HepG2 (cell line): ENCODE results near the gene TACC2. TPM values are rescaled to one million over a fixed set of nuclear protein-coding genes. Genes with fewer than 3 reads are reported as not detected.

Experiments
- ATAC-seq: fragments of 200-7000 bp; cut with Tn5 transposase; 3 replicates; pipeline ENCODE4 v1.9.1; 2020; ENCODE audit warnings: mild to moderate bottlenecking, moderate library complexity
- BruUV-seq: library from RNA; stranded (reverse); fragments of 400-500 nt; replicated peaks from 2 replicates; lab custom pipeline; 2021; lab: Mats Ljungman, UMichigan
- CTCF ChIA-PET: fragments of 300-600 bp; formaldehyde crosslinking; extraction: SDS; loops from one replicate; lab custom pipeline; 2021; ENCODE audit warnings: low total read pairs, inconsistent platforms, low intra/inter-chr PET ratio; lab: Yijun Ruan, JAX
- POLR2A ChIA-PET: fragments of 350-600 bp; sonication (Branson Sonifier 250); formaldehyde crosslinking; loops from one replicate; lab custom pipeline; 2020; ENCODE audit warnings: antibody characterized with exemption, inconsistent platforms; lab: Yijun Ruan, JAX
- DNase-seq: peaks from one replicate; pipeline ENCODE4 v3.0.0-alpha.2; 2015; ENCODE audit warnings: low spot score
- FAIRE-seq: peaks from 3 replicates; lab custom pipeline; 2011; peaks lifted over from hg19 to GRCh38; lab: Jason Lieb, UNC
- H2AFZ ChIP-seq: one replicate; pipeline ENCODE4 v1.6.1; 2011; ENCODE audit warnings: low read length, inconsistent platforms
- H3K27ac ChIP-seq: fragments of 300-600 bp; 3 replicates; pipeline ENCODE4 v1.8.0; 2011; ENCODE audit warnings: mixed run types, mild to moderate bottlenecking, mixed read lengths, low read length, inconsistent platforms; ENCODE audit not compliant: insufficient read depth; ENCODE audit errors: extremely low read length
- H3K27me3 ChIP-seq, 2 experiments: fragments of 200-600 bp in 1 of 2; 2 replicates in 1 of 2; 3 replicates in 1 of 2; pipeline versions ENCODE4 v1.6.0 to v1.8.0; 2011; ENCODE audit warnings: low read length in 2 of 2, mild to moderate bottlenecking in 2 of 2, moderate library complexity in 2 of 2, inconsistent platforms in 1 of 2; ENCODE audit not compliant: insufficient read depth in 2 of 2, control insufficient read depth in 1 of 2
- H3K36me3 ChIP-seq, 2 experiments: fragments of 200-600 bp in 1 of 2; replicated peaks in 1 of 2; 2 replicates in 1 of 2; 3 replicates in 1 of 2; pipeline versions ENCODE4 v1.5.1 to v1.8.0; 2011; ENCODE audit warnings: low read length in 2 of 2, inconsistent platforms in 1 of 2; ENCODE audit not compliant: insufficient read depth in 2 of 2, control insufficient read depth in 1 of 2
- H3K4me1 ChIP-seq: 2 replicates; pipeline ENCODE4 v1.5.1; 2012; ENCODE audit warnings: low read length, inconsistent platforms; ENCODE audit not compliant: insufficient read depth
- H3K4me2 ChIP-seq: 2 replicates; pipeline ENCODE4 v1.6.0; 2011; ENCODE audit warnings: low read depth, low read length, inconsistent platforms
- H3K4me3 ChIP-seq, 3 experiments: fragments of 200-600 bp in 1 of 3; sonication (generic), shearing (Covaris generic) in 1 of 3; replicated peaks in 1 of 3; 2 replicates each; pipeline ENCODE4 v1.5.1; 2011 to 2016; ENCODE audit warnings: low read length in 3 of 3, inconsistent platforms in 2 of 3, low read depth in 2 of 3, mild to moderate bottlenecking in 2 of 3, control low read depth in 1 of 3, mixed read lengths in 1 of 3; ENCODE audit not compliant: insufficient read depth in 1 of 3
- H3K79me2 ChIP-seq: one replicate; pipeline ENCODE4 v1.6.1; 2011; ENCODE audit warnings: low read length, inconsistent platforms; ENCODE audit not compliant: insufficient read depth
- H3K9ac ChIP-seq: 2 replicates; pipeline ENCODE4 v1.6.0; 2011; ENCODE audit warnings: mild to moderate bottlenecking, low read depth, low read length, inconsistent platforms; ENCODE audit not compliant: insufficient read depth
- H3K9me3 ChIP-seq: 2 replicates; pipeline ENCODE4 v1.5.1; 2012; ENCODE audit warnings: mild to moderate bottlenecking, low read length
- H4K20me1 ChIP-seq: 2 replicates; pipeline ENCODE4 v1.6.0; 2011; ENCODE audit warnings: inconsistent platforms, mild to moderate bottlenecking, low read length, moderate library complexity; ENCODE audit not compliant: insufficient read depth
- ARID3A ChIP-seq: IDR thresholded peaks from 2 replicates; pipeline ENCODE4 v1.6.1; 2012; ENCODE audit warnings: low read depth, low read length, improper control_type of control experiment
- DR1 ChIP-seq: sonication (generic); formaldehyde crosslinking; IDR thresholded peaks from 2 replicates; pipeline ENCODE4 v1.8.0; 2021; ENCODE audit warnings: mild to moderate bottlenecking, missing genetic modification reagents, inconsistent platforms
- JDP2 ChIP-seq: sonication (generic); formaldehyde crosslinking; IDR thresholded peaks from 2 replicates; pipeline ENCODE4 v1.8.1; 2022; ENCODE audit warnings: missing genetic modification reagents, borderline replicate concordance
- PTBP1 ChIP-seq: fragments of 200-400 bp; formaldehyde crosslinking; IDR thresholded peaks from 2 replicates; pipeline ENCODE4 v1.6.1; 2018; ENCODE audit warnings: low read length, low read depth; ENCODE audit not compliant: poor library complexity, severe bottlenecking
- SALL2 ChIP-seq: sonication (generic); formaldehyde crosslinking; IDR thresholded peaks from 2 replicates; pipeline ENCODE4 v1.8.1; 2023; ENCODE audit warnings: mild to moderate bottlenecking, missing genetic modification reagents, inconsistent platforms
- TFDP2 ChIP-seq: sonication (generic); formaldehyde crosslinking; IDR thresholded peaks from 2 replicates; pipeline ENCODE4 v1.4.0; 2020; ENCODE audit warnings: missing genetic modification reagents
- WGBS: methylation state at CpG from one replicate; pipeline ENCODE4 v1.1.6; 2017; ENCODE audit warnings: low lambda C conversion rate; 5-methylcytosine and 5-hydroxymethylcytosine counted together
- in situ Hi-C: cut with HindIII; loops from 2 replicates; pipeline ENCODE4 v1.10.0; 2017; ENCODE audit warnings: low pct_unique_long_range_greater_than_20kb; ENCODE audit not compliant: extremely low pct_ligation_motif_present
- intact Hi-C: fragments of 100-400 bp; cut with micrococcal nuclease; formaldehyde crosslinking; loops from one replicate; pipeline ENCODE4 v1.10.0; 2022; ENCODE audit not compliant: unreplicated experiment
- polyA plus RNA-seq, 8 experiments: library from polyadenylated mRNA; depleted of rRNA in 3 of 8; stranded (reverse) in 7 of 8; unstranded in 1 of 8; fragments of >200 nt; fragmentation: Illumina TruSeq in 4 of 8; extraction: Trizol in 4 of 8; gene quantifications; 2 replicates each; pipeline versions ENCODE4 v1.2.1 to v1.2.3, GENCODE V29; 2011 to 2016; ENCODE audit warnings: low read depth in 4 of 8, missing spikeins in 1 of 8, mixed read lengths in 1 of 8; ENCODE audit not compliant: insufficient read depth in 1 of 8
- total RNA-seq, 5 experiments: library from RNA; depleted of rRNA; stranded (reverse); fragments of >200 nt; fragmentation: Illumina TruSeq; extraction: Trizol; gene quantifications; 2 replicates each; pipeline ENCODE4 v1.2.3, GENCODE V29; 2016; ENCODE audit warnings: low read depth in 1 of 5

TACC2 gene
- total and polyA plus RNA-seq, 2 of the 13 experiments (the other 11 are each of a cell fraction or from before 2014, with no cell fraction given) = 11.8 to 16.0 TPM

GRCh38 chr10:122277526-122278136 lies 288.7 kb downstream of the TACC2 start:
- WGBS = 61% methylated on average over 10 of the region's 10 CpGs
- Histone ChIP-seq H3K4me3 (no peak overlapping the region), H3K79me2 (no peaks in the 10 kb centered on the region), H3K27ac (no peak overlapping the region), H3K9me3 (no peaks in the 10 kb centered on the region), H2AFZ (no peak overlapping the region), H3K4me1 (peaks cover 32% of the 10 kb centered on the region), H3K27me3 (peaks cover 2 to 9% of the 10 kb centered on the region in 2 experiments; a peak in 2 of 5 replicates), H3K36me3 (no peaks in the 10 kb centered on the region), H3K4me2 (no peak overlapping the region; the same call in 1 of the 2 replicates), H3K9ac (no peak overlapping the region), H4K20me1 (no peaks in the 10 kb centered on the region)
- intact Hi-C loops (loop anchor here (5.0 kb wide), 1 partner anchor 425 kb away; no protein-coding TSS in a partner anchor), in situ Hi-C loops (no loop called here)
- CTCF ChIA-PET = interaction anchor here (1.0 to 1.2 kb wide), 2 partner anchors 10 to 288 kb away, joined by 4 read pairs; no protein-coding TSS in a partner anchor
- no TSS peak for BruUV-seq
- DNase-seq = no peak
- TF ChIP-seq JDP2 (CRISPR knock-in tag) (no peak), ARID3A (no peak), TFDP2 (CRISPR knock-in tag) (no peak), DR1 (CRISPR knock-in tag) (no peak), SALL2 (CRISPR knock-in tag) (no peak), PTBP1 (no peak)
- no peak for FAIRE-seq
- no peak for ATAC-seq
- POLR2A ChIA-PET = interaction anchor here (1.1 kb wide), 1 partner anchor 10 kb away, joined by 8 read pairs; no protein-coding TSS in a partner anchor
